GM23248 (cell line): ENCODE data around the gene HACE1. TPM values are rescaled to one million over a fixed set of nuclear protein-coding genes. Genes with fewer than 3 reads are reported as not detected.
"Not testable (repeated sequence)": the region's sequence is repeated elsewhere in the genome, so short reads cannot be mapped to it uniquely, and the experiment has no call there.

ENCODE experiments used
- DNase-seq: peaks from one replicate; pipeline ENCODE4 v3.0.0-alpha.2; 2015
- H2AFZ ChIP-seq: fragments of 200-600 bp; sonication (generic); 2 replicates; pipeline ENCODE4 v1.6.1; 2016; ENCODE audit warnings: antibody characterized with exemption
- H3F3A ChIP-seq: fragments of 200-600 bp; sonication (generic); 2 replicates; pipeline ENCODE4 v1.6.1; 2016; ENCODE audit warnings: mild to moderate bottlenecking, antibody characterized with exemption, mixed run types; ENCODE audit not compliant: insufficient read depth
- H3K27ac ChIP-seq: fragments of 200-600 bp; sonication (generic); 2 replicates; pipeline ENCODE4 v1.5.1; 2016; ENCODE audit warnings: mild to moderate bottlenecking
- H3K27me3 ChIP-seq: fragments of 200-600 bp; sonication (generic); replicated peaks from 2 replicates; pipeline ENCODE4 v1.6.1; 2016; ENCODE audit warnings: mild to moderate bottlenecking; ENCODE audit not compliant: insufficient read depth
- H3K36me3 ChIP-seq: fragments of 200-600 bp; sonication (generic); 2 replicates; pipeline ENCODE4 v1.6.1; 2016; ENCODE audit warnings: low read depth, mild to moderate bottlenecking
- H3K4me1 ChIP-seq: fragments of 200-600 bp; sonication (generic); 2 replicates; pipeline ENCODE4 v1.6.1; 2016; ENCODE audit warnings: mild to moderate bottlenecking; ENCODE audit not compliant: insufficient read depth
- H3K4me2 ChIP-seq: fragments of 200-600 bp; sonication (generic); one replicate; pipeline ENCODE4 v1.6.1; 2016; ENCODE audit warnings: mild to moderate bottlenecking; ENCODE audit not compliant: unreplicated experiment
- H3K4me3 ChIP-seq: fragments of 200-600 bp; sonication (generic); 2 replicates; pipeline ENCODE4 v1.5.1; 2016; ENCODE audit warnings: mild to moderate bottlenecking
- H3K79me2 ChIP-seq: fragments of 200-600 bp; sonication (generic); 2 replicates; pipeline ENCODE4 v1.6.1; 2016; ENCODE audit warnings: mild to moderate bottlenecking; ENCODE audit not compliant: insufficient read depth
- H3K9ac ChIP-seq: fragments of 200-600 bp; sonication (generic); 2 replicates; pipeline ENCODE4 v1.6.1; 2016; ENCODE audit warnings: mild to moderate bottlenecking
- H3K9me2 ChIP-seq: fragments of 200-600 bp; sonication (generic); 2 replicates; pipeline ENCODE4 v1.6.1; 2016; ENCODE audit warnings: mixed run types, mild to moderate bottlenecking, moderate library complexity; ENCODE audit not compliant: insufficient read depth
- H3K9me3 ChIP-seq: fragments of 200-600 bp; sonication (generic); one replicate; pipeline ENCODE4 v1.6.1; 2017; ENCODE audit warnings: low read depth
- H4K20me1 ChIP-seq: fragments of 200-600 bp; sonication (generic); 2 replicates; pipeline ENCODE4 v1.6.0; 2016; ENCODE audit not compliant: insufficient read depth
- EZH2 ChIP-seq: fragments of 200-600 bp; sonication (generic); IDR thresholded peaks from 2 replicates; pipeline ENCODE4 v1.6.1; 2018; ENCODE audit warnings: antibody characterized with exemption, mild to moderate bottlenecking; ENCODE audit not compliant: insufficient read depth, poor library complexity, severe bottlenecking
- EZH2phosphoT487 ChIP-seq: fragments of 200-600 bp; sonication (generic); IDR thresholded peaks from 2 replicates; pipeline ENCODE4 v1.6.1; 2018; ENCODE audit warnings: antibody characterized with exemption, moderate library complexity, mild to moderate bottlenecking, low read depth; ENCODE audit not compliant: insufficient read depth
- WGBS, 2 experiments: methylation state at CpG; one replicate each; pipeline ENCODE4 v1.1.6; 2015 to 2017; ENCODE audit warnings: low lambda C conversion rate in 2 of 2, low coverage in 1 of 2; ENCODE audit errors: missing lambda C conversion rate in 2 of 2; 5-methylcytosine and 5-hydroxymethylcytosine counted together
- in situ Hi-C: fragments of 300-500 bp; cut with MboI; formaldehyde crosslinking; loops from 2 replicates; pipeline ENCODE4 v1.15.0; 2020
- polyA plus RNA-seq: library from polyadenylated mRNA; unstranded; fragments of >200 nt; fragmentation: Nextera tagmentation; extraction: Ambion mirVana; gene quantifications from 2 replicates; pipeline ENCODE4 v1.2.1, GENCODE V29; 2016
- total RNA-seq: library from RNA; depleted of rRNA; stranded (reverse); fragments of >200 nt; shearing (Covaris generic); gene quantifications from 2 replicates; pipeline ENCODE4 v1.2.3, GENCODE V29; 2014

The HACE1 gene
- total and polyA plus RNA-seq, 2 experiments from 2014 or later: 7.7 to 13.3 TPM

DNA sequence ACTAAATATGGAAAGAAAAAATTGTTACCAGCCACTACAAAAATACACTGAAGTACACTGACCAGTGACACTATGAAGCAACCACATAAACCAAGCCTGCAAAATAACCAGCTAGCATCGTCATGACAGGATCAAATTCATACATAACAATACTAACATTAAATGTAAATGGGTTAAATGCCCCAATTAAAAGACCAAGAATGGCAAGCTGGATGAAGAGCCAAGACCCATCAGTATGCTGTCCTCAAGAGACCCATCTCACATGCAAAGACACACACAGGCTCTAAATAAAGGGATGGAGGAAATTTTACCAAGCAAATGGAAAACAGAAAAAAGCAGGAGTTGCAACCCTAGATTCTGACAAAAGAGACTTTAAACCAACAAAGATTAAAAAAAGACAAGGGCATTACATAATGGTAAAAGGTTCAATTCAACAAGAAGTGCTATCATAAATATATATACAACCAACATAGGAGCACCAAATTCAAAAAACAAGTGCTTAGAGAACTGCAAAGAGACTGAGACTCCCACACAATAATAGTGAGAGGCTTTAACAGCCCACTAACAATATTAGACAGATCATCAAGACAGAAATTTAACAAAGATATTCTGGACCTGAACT lies 104.8 kb downstream of the HACE1 start:
- in situ Hi-C loops: no loop called here
- H3F3A ChIP-seq: no peaks in the 10 kb centered on the region
- H3K9me3 ChIP-seq: peaks cover 7% of the 10 kb centered on the region
- H3K9me2 ChIP-seq: no peaks in the 10 kb centered on the region
- H3K36me3 ChIP-seq: peaks cover 22% of the 10 kb centered on the region; the same call in 1 of the 2 replicates
- 47 to 67% methylated on average over 1 of the region's 1 CpG for WGBS, 2 experiments
- no peak overlapping the region for H3K4me2 ChIP-seq
- H3K27ac ChIP-seq: no peak overlapping the region
- no peak overlapping the region for H2AFZ ChIP-seq
- H4K20me1 ChIP-seq: no peaks in the 10 kb centered on the region
- no peaks in the 10 kb centered on the region for H3K79me2 ChIP-seq
- H3K27me3 ChIP-seq: no peaks in the 10 kb centered on the region
- H3K4me1 ChIP-seq: no peaks in the 10 kb centered on the region
- no peak for DNase-seq
- no peak overlapping the region for H3K9ac ChIP-seq
- H3K4me3 ChIP-seq: no peak overlapping the region
- TF ChIP-seq EZH2 (no peak), EZH2phosphoT487 (no peak)

DNA sequence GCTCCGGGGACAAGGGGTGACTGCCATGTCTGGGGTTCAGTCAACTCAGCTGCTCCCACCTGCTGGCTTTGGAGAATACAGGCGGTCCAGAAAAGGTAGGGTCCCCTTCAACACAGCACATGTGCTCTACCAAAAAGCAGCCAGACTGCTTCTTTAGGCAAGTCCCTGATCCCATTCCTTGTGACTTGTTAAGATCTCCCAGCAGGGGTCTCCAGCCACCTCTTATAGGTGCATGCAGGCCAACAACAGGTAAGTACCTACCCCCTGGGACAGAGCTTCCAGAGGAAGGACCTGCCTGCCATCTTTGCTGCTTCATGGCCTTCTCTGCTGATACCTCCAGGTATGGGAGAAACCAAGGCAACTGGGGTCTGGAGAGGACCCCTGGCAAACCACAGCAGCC lies 106.5 kb downstream of the HACE1 start:
- Histone ChIP-seq H2AFZ (no peak overlapping the region), H3K9me3 (peaks cover 7% of the 10 kb centered on the region), H3K9ac (no peak overlapping the region), H3K9me2 (no peaks in the 10 kb centered on the region), H3K4me1 (no peaks in the 10 kb centered on the region), H3K27me3 (no peaks in the 10 kb centered on the region), H3K79me2 (no peaks in the 10 kb centered on the region), H3K27ac (no peak overlapping the region), H4K20me1 (no peaks in the 10 kb centered on the region), H3F3A (no peaks in the 10 kb centered on the region), H3K36me3 (peaks cover 22% of the 10 kb centered on the region; the same call in 1 of the 2 replicates), H3K4me2 (no peak overlapping the region), H3K4me3 (no peak overlapping the region)
- no peak for TF ChIP-seq EZH2
- no peak for TF ChIP-seq EZH2phosphoT487
- 93 to 100% methylated on average over 2 of the region's 2 CpGs for WGBS, 2 experiments
- no peak for DNase-seq
- in situ Hi-C loops: no loop called here

GRCh38 chr6:104750449-104750848 lies 109.3 kb downstream of the HACE1 start:
- H3K4me2 ChIP-seq: no peak overlapping the region
- no peak for DNase-seq
- 98 to 100% methylated on average over 2 of the region's 2 CpGs for WGBS, 2 experiments
- H3K4me3 ChIP-seq: no peak overlapping the region
- H3K27ac ChIP-seq: no peak overlapping the region
- TF ChIP-seq EZH2 (no peak), EZH2phosphoT487 (no peak)
- no peak overlapping the region for H2AFZ ChIP-seq
- no peaks in the 10 kb centered on the region for H3K27me3 ChIP-seq
- H3K36me3 ChIP-seq: 0 out of 2 replicates have a peak, but pooled peaks cover 10% of the 10 kb centered on the region
- no peaks in the 10 kb centered on the region for H4K20me1 ChIP-seq
- H3K9me3 ChIP-seq: peaks cover 2% of the 10 kb centered on the region
- H3K9ac ChIP-seq: no peak overlapping the region
- in situ Hi-C loops: no loop called here
- no peaks in the 10 kb centered on the region for H3K9me2 ChIP-seq
- no peaks in the 10 kb centered on the region for H3K4me1 ChIP-seq
- no peaks in the 10 kb centered on the region for H3F3A ChIP-seq
- no peaks in the 10 kb centered on the region for H3K79me2 ChIP-seq

- in situ Hi-C loops, H3K4me1 ChIP-seq, H3K9ac ChIP-seq, H3K36me3 ChIP-seq, H3K27me3 ChIP-seq, H2AFZ ChIP-seq, DNase-seq, H3K27ac ChIP-seq, H3K4me3 ChIP-seq, H3K79me2 ChIP-seq, H3K9me3 ChIP-seq, H4K20me1 ChIP-seq, H3F3A ChIP-seq, H3K9me2 ChIP-seq, H3K4me2 ChIP-seq: not testable (repeated sequence)
- WGBS, 2 experiments: 78 to 80% methylated on average over 3 of the region's 3 CpGs
These were observed 120.6 kb downstream of the HACE1 start for GRCh38 chr6:104739124-104739523.

- H3K9me3 ChIP-seq, in situ Hi-C loops, DNase-seq, H3K27me3 ChIP-seq, H3K79me2 ChIP-seq, H4K20me1 ChIP-seq, H3K4me3 ChIP-seq, H2AFZ ChIP-seq, H3K4me1 ChIP-seq, H3K9me2 ChIP-seq, H3K36me3 ChIP-seq, H3K4me2 ChIP-seq, H3F3A ChIP-seq, H3K9ac ChIP-seq, H3K27ac ChIP-seq: not testable (repeated sequence)
- WGBS, 2 experiments: 93 to 95% methylated on average over 10 to 16 of the region's 16 CpGs
These were observed 122.2 kb downstream of the HACE1 start for GRCh38 chr6:104737567-104737966.
